H1 (cell line): Measurements from ENCODE around the gene MEF2C. TPM values are rescaled to one million over a fixed set of nuclear protein-coding genes. Genes with fewer than 3 reads are reported as not detected.

Experiments used
- CTCF ChIA-PET: fragments of 300-600 bp; sonication (Branson Sonifier 250); formaldehyde crosslinking; loops from one replicate; lab custom pipeline; 2021; ENCODE audit not compliant: partially characterized antibody; lab: Charles Lee
- POLR2A ChIA-PET: fragments of 300-600 bp; sonication (Branson Sonifier 250); formaldehyde crosslinking; loops from one replicate; lab custom pipeline; 2021; ENCODE audit warnings: inconsistent platforms; ENCODE audit not compliant: partially characterized antibody; lab: Charles Lee
- DNase-seq, 2 experiments: peaks; one replicate each; pipeline versions ENCODE4 v3.0.0 to v3.0.0-alpha.2; 2010 to 2022; ENCODE audit warnings: low spot score in 2 of 2, low read depth in 1 of 2, mixed read lengths in 1 of 2
- FAIRE-seq: peaks from 2 replicates; lab custom pipeline; 2011; peaks lifted over from hg19 to GRCh38; lab: Jason Lieb, UNC
- H2AFZ ChIP-seq: 2 replicates; pipeline ENCODE4 v1.8.1; 2012; ENCODE audit warnings: low read length, inconsistent platforms
- H2AK5ac ChIP-seq: 2 replicates; pipeline ENCODE4 v1.6.1; 2013; ENCODE audit warnings: low read depth, low read length
- H2BK120ac ChIP-seq: replicated peaks from 2 replicates; pipeline ENCODE3; 2013; ENCODE audit warnings: low read depth, low read length, inconsistent platforms
- H2BK12ac ChIP-seq: 2 replicates; pipeline ENCODE4 v1.6.1; 2013; ENCODE audit warnings: low read depth, low read length
- H2BK15ac ChIP-seq: 2 replicates; pipeline ENCODE4 v1.6.1; 2013; ENCODE audit warnings: low read length
- H2BK20ac ChIP-seq: 2 replicates; pipeline ENCODE4 v1.6.1; 2013; ENCODE audit warnings: low read length
- H2BK5ac ChIP-seq: 2 replicates; pipeline ENCODE4 v1.6.1; 2013; ENCODE audit warnings: low read depth, low read length
- H3K14ac ChIP-seq: 2 replicates; pipeline ENCODE4 v1.6.1; 2013; ENCODE audit warnings: inconsistent platforms; ENCODE audit not compliant: insufficient read length
- H3K18ac ChIP-seq: 2 replicates; pipeline ENCODE4 v1.6.1; 2013; ENCODE audit warnings: low read length; ENCODE audit errors: extremely low read depth
- H3K23ac ChIP-seq: 2 replicates; pipeline ENCODE4 v1.6.1; 2013; ENCODE audit warnings: inconsistent platforms; ENCODE audit not compliant: insufficient read length
- H3K23me2 ChIP-seq: 2 replicates; pipeline ENCODE4 v1.6.1; 2013; ENCODE audit warnings: low read depth, low read length
- H3K27ac ChIP-seq: 2 replicates; pipeline ENCODE4 v1.6.1; 2011; ENCODE audit warnings: low read depth, low read length, inconsistent platforms
- H3K27me3 ChIP-seq, 4 experiments: replicated peaks in 1 of 4; 1 replicate in 1 of 4; 2 replicates in 3 of 4; pipeline versions ENCODE4 v1.6.1 to v1.8.1; 2011 to 2013; ENCODE audit warnings: low read length in 3 of 4, mild to moderate bottlenecking in 3 of 4, inconsistent platforms in 2 of 4, mixed read lengths in 2 of 4, moderate library complexity in 1 of 4; ENCODE audit not compliant: control insufficient read depth in 3 of 4, insufficient read depth in 3 of 4; ENCODE audit errors: extremely low read depth in 1 of 4
- H3K36me3 ChIP-seq, 4 experiments: 2 replicates each; pipeline versions ENCODE4 v1.6.1 to v1.8.1; 2011 to 2013; ENCODE audit warnings: mild to moderate bottlenecking in 4 of 4, low read length in 3 of 4, moderate library complexity in 2 of 4, control low read depth in 1 of 4, inconsistent platforms in 1 of 4; ENCODE audit not compliant: insufficient read depth in 4 of 4, control insufficient read depth in 2 of 4
- H3K4ac ChIP-seq: replicated peaks from 2 replicates; pipeline ENCODE3; 2013; ENCODE audit warnings: low read length, low read depth, mixed read lengths, inconsistent platforms; ENCODE audit not compliant: insufficient read length
- H3K4me1 ChIP-seq, 4 experiments: replicated peaks in 1 of 4; 1 replicate in 1 of 4; 2 replicates in 3 of 4; pipeline versions ENCODE4 v1.6.1 to v1.8.1; 2011 to 2013; ENCODE audit warnings: low read length in 3 of 4, inconsistent platforms in 2 of 4, mixed read lengths in 1 of 4; ENCODE audit not compliant: insufficient read depth in 4 of 4, control insufficient read depth in 3 of 4
- H3K4me2 ChIP-seq, 2 experiments: 2 replicates each; pipeline versions ENCODE4 v1.6.1 to v1.8.1; 2011 to 2013; ENCODE audit warnings: low read depth in 2 of 2, low read length in 2 of 2, control low read depth in 1 of 2, inconsistent platforms in 1 of 2, mild to moderate bottlenecking in 1 of 2; ENCODE audit not compliant: insufficient read depth in 1 of 2
- H3K4me3 ChIP-seq, 4 experiments: fragments of 200-600, 300-600 bp in 1 of 4; sonication (generic), shearing (Covaris generic), sonication (Bioruptor Twin) in 1 of 4; 2 replicates each; pipeline versions ENCODE4 v1.5.1 to v1.8.1; 2011 to 2016; ENCODE audit warnings: low read length in 4 of 4, low read depth in 3 of 4, control low read depth in 2 of 4, inconsistent platforms in 2 of 4, mild to moderate bottlenecking in 2 of 4, mixed read lengths in 1 of 4, moderate library complexity in 1 of 4; ENCODE audit not compliant: insufficient read depth in 2 of 4; ENCODE audit errors: extremely low read depth in 1 of 4
- H3K56ac ChIP-seq: replicated peaks from 2 replicates; pipeline ENCODE3; 2013; ENCODE audit warnings: low read depth, mild to moderate bottlenecking, mixed read lengths, low read length, inconsistent platforms; ENCODE audit not compliant: insufficient read length
- H3K79me1 ChIP-seq: 2 replicates; pipeline ENCODE4 v1.6.1; 2013; ENCODE audit warnings: low read depth, low read length, control low read depth
- H3K79me2 ChIP-seq, 2 experiments: 2 replicates each; pipeline versions ENCODE4 v1.6.1 to v1.8.1; 2012 to 2013; ENCODE audit warnings: low read length in 2 of 2, mild to moderate bottlenecking in 2 of 2, inconsistent platforms in 1 of 2; ENCODE audit not compliant: insufficient read depth in 2 of 2, control insufficient read depth in 1 of 2
- H3K9ac ChIP-seq, 4 experiments: replicated peaks in 1 of 4; 1 replicate in 1 of 4; 2 replicates in 3 of 4; pipeline versions ENCODE4 v1.6.1 to v1.8.1; 2011 to 2013; ENCODE audit warnings: low read depth in 3 of 4, low read length in 3 of 4, control low read depth in 2 of 4, mild to moderate bottlenecking in 2 of 4, moderate library complexity in 2 of 4, inconsistent platforms in 1 of 4; ENCODE audit errors: extremely low read depth in 1 of 4
- H3K9me3 ChIP-seq, 2 experiments: 2 replicates each; pipeline versions ENCODE4 v1.6.1 to v1.8.1; 2012 to 2013; ENCODE audit warnings: mild to moderate bottlenecking in 2 of 2, moderate library complexity in 2 of 2, control low read depth in 1 of 2, inconsistent platforms in 1 of 2, low read depth in 1 of 2, low read length in 1 of 2, mixed read lengths in 1 of 2; ENCODE audit not compliant: insufficient read depth in 2 of 2
- H4K20me1 ChIP-seq, 2 experiments: replicated peaks in 1 of 2; 2 replicates each; pipeline versions ENCODE3 to v1.8.1; 2011 to 2013; ENCODE audit warnings: inconsistent platforms in 2 of 2, low read length in 2 of 2, mild to moderate bottlenecking in 1 of 2; ENCODE audit not compliant: insufficient read depth in 2 of 2, control insufficient read depth in 1 of 2
- H4K5ac ChIP-seq: 2 replicates; pipeline ENCODE4 v1.6.1; 2013; ENCODE audit warnings: low read length, low read depth, mixed read lengths, inconsistent platforms; ENCODE audit not compliant: insufficient read length
- H4K8ac ChIP-seq: 2 replicates; pipeline ENCODE4 v1.8.0; 2013; ENCODE audit warnings: mild to moderate bottlenecking, moderate library complexity, low read length, inconsistent platforms; ENCODE audit not compliant: insufficient read depth; ENCODE audit errors: extremely low read depth
- H4K91ac ChIP-seq: replicated peaks from 2 replicates; pipeline ENCODE3; 2013; ENCODE audit warnings: low read length, mixed read lengths, inconsistent platforms; ENCODE audit not compliant: insufficient read length
- ATF2 ChIP-seq: IDR thresholded peaks from 2 replicates; pipeline ENCODE4 v1.6.1; 2012; ENCODE audit warnings: low read length, inconsistent platforms
- E2F6 ChIP-seq: IDR thresholded peaks from 2 replicates; pipeline ENCODE4 v1.6.1; 2012; ENCODE audit warnings: inconsistent platforms
- FOSL1 ChIP-seq: IDR thresholded peaks from 2 replicates; pipeline ENCODE4 v1.6.1; 2011; ENCODE audit warnings: mild to moderate bottlenecking, low read depth, low read length, moderate library complexity; ENCODE audit not compliant: insufficient read depth
- JUND ChIP-seq: IDR thresholded peaks from 2 replicates; pipeline ENCODE4 v1.6.1; 2011; ENCODE audit warnings: mild to moderate bottlenecking, improper control_type of control experiment, low read length
- NANOG ChIP-seq: IDR thresholded peaks from 2 replicates; pipeline ENCODE4 v1.6.1; 2011; ENCODE audit warnings: low read length, low read depth, mild to moderate bottlenecking, inconsistent platforms; ENCODE audit not compliant: insufficient read depth, poor library complexity, severe bottlenecking
- NRF1 ChIP-seq: IDR thresholded peaks from 2 replicates; pipeline ENCODE4 v1.6.1; 2011; ENCODE audit warnings: mild to moderate bottlenecking, low read depth, low read length, improper control_type of control experiment
- POLR2A ChIP-seq, 2 experiments: IDR thresholded peaks; 1 replicate in 1 of 2; 2 replicates in 1 of 2; pipeline ENCODE4 v1.6.1; 2011; ENCODE audit warnings: low read depth in 2 of 2, low read length in 2 of 2, mild to moderate bottlenecking in 2 of 2; ENCODE audit errors: control extremely low read depth in 1 of 2
- RFX5 ChIP-seq: IDR thresholded peaks from 2 replicates; pipeline ENCODE4 v1.6.1; 2011; ENCODE audit warnings: low read depth, low read length, improper control_type of control experiment, borderline replicate concordance
- RNF2 ChIP-seq: fragments of 200-900, 300-1000 bp; sonication (generic); IDR thresholded peaks from 2 replicates; pipeline ENCODE4 v1.7.1; 2016; ENCODE audit warnings: borderline replicate concordance, low read depth, mild to moderate bottlenecking, antibody characterized with exemption, low read length; ENCODE audit not compliant: poor library complexity, severe bottlenecking; ENCODE audit errors: missing control alignments
- SIRT6 ChIP-seq: IDR thresholded peaks from one replicate; pipeline ENCODE4 v1.7.1; 2012; ENCODE audit warnings: low read length, inconsistent platforms
- TCF12 ChIP-seq: IDR thresholded peaks from 2 replicates; pipeline ENCODE4 v1.6.1; 2011; ENCODE audit warnings: low read depth, mild to moderate bottlenecking, low read length
- TEAD4 ChIP-seq: IDR thresholded peaks from 2 replicates; pipeline ENCODE4 v1.6.1; 2012; ENCODE audit warnings: low read depth, low read length, inconsistent platforms, mixed read lengths
- YY1 ChIP-seq: IDR thresholded peaks from 2 replicates; pipeline ENCODE4 v1.6.1; 2011; ENCODE audit warnings: low read depth, mild to moderate bottlenecking, low read length
- WGBS, 2 experiments: shearing (Covaris generic) in 1 of 2; methylation state at CpG; one replicate each; pipeline versions ENCODE4 v1.1.6 to v1.1.7; 2013 to 2015; ENCODE audit warnings: low lambda C conversion rate in 2 of 2, mixed read lengths in 2 of 2, inconsistent platforms in 1 of 2, low coverage in 1 of 2, missing lambda C conversion rate in 1 of 2; ENCODE audit not compliant: insufficient replicate concordance in 2 of 2, insufficient coverage in 1 of 2, insufficient read length in 1 of 2; ENCODE audit errors: extremely low coverage in 1 of 2, missing lambda C conversion rate in 1 of 2; 5-methylcytosine and 5-hydroxymethylcytosine counted together
- polyA plus RNA-seq, 7 experiments: library from polyadenylated mRNA; depleted of rRNA in 3 of 7; stranded (reverse) in 5 of 7; unstranded in 2 of 7; fragments of >200 nt in 5 of 7; fragments of 200-250 nt in 2 of 7; gene quantifications; 1 replicate in 5 of 7; 2 replicates in 1 of 7; 4 replicates in 1 of 7; pipeline versions ENCODE4 v1.2.1 to v1.2.3, GENCODE V29; 2011 to 2013; ENCODE audit warnings: missing spikeins in 2 of 7, mixed read lengths in 2 of 7
- total RNA-seq: library from RNA; stranded (reverse); fragmentation: NEBNext Ultra II Directional; extraction: Animal tissue kit (Norgen Biotek cat#: 25700); gene quantifications from 2 replicates; pipeline ENCODE4 v1.2.1, GENCODE V29; 2021

Gene MEF2C
- total and polyA plus RNA-seq, 2 of the 8 experiments (the other 6 are each of a cell fraction or from before 2014, with no cell fraction given) = 0.59 to 0.99 TPM

- no peak overlapping the region for H2BK12ac ChIP-seq
- H3K79me1 ChIP-seq = no peaks in the 10 kb centered on the region
- 90% methylated on average over 7 of the region's 7 CpGs; no CpG with 5 or more reads in 1 of the 2 experiments for WGBS, 2 experiments
- H2BK120ac ChIP-seq = no peak overlapping the region
- no peaks in the 10 kb centered on the region for H4K20me1 ChIP-seq
- no peak overlapping the region for H3K4me3 ChIP-seq
- H3K79me2 ChIP-seq = no peaks in the 10 kb centered on the region
- no peak overlapping the region for H2AFZ ChIP-seq
- H3K36me3 ChIP-seq = no peaks in the 10 kb centered on the region
- H3K9ac ChIP-seq = no peak overlapping the region
- no peak overlapping the region for H3K4me2 ChIP-seq
- H3K23me2 ChIP-seq = no peaks in the 10 kb centered on the region
- H2AK5ac ChIP-seq = no peak overlapping the region
- FAIRE-seq = no peak
- ChIA-PET POLR2A (no interaction called here), CTCF (interaction anchor here (1.1 to 2.7 kb wide), 2 partner anchors 9 to 197 kb away, joined by 4 to 9 read pairs; no protein-coding TSS in a partner anchor)
- H3K14ac ChIP-seq = no peak overlapping the region
- no peak overlapping the region for H4K5ac ChIP-seq
- H3K23ac ChIP-seq = no peak overlapping the region
- no peak overlapping the region for H4K8ac ChIP-seq
- no peak overlapping the region for H3K4ac ChIP-seq
- no peak for DNase-seq
- no peak overlapping the region for H4K91ac ChIP-seq
- H2BK5ac ChIP-seq = no peak overlapping the region
- no peaks in the 10 kb centered on the region for H3K27me3 ChIP-seq
- H3K9me3 ChIP-seq = no peaks in the 10 kb centered on the region
- H2BK20ac ChIP-seq = no peak overlapping the region
- no peak overlapping the region for H3K56ac ChIP-seq
- no peaks in the 10 kb centered on the region for H3K4me1 ChIP-seq
- no peak overlapping the region for H2BK15ac ChIP-seq
- H3K27ac ChIP-seq = no peak overlapping the region
- H3K18ac ChIP-seq = no peak overlapping the region
- TF ChIP-seq POLR2A (IDR thresholded peaks at IDR 0.05; ENCODE audit: control extremely low read depth in 1 of 2, low read depth in 2 of 2, low read length in 2 of 2) = no peak
- no peak for TF ChIP-seq JUND
- TF ChIP-seq E2F6 = no peak
- no peak for TF ChIP-seq RFX5
- no peak for TF ChIP-seq SIRT6
- no peak for TF ChIP-seq RNF2
- no peak for TF ChIP-seq FOSL1
- TF ChIP-seq TEAD4 = no peak
- no peak for TF ChIP-seq YY1
- no peak for TF ChIP-seq ATF2
- no peak for TF ChIP-seq TCF12
- TF ChIP-seq NANOG = no peak
- TF ChIP-seq NRF1 = no peak
Measured at GRCh38 chr5:88926774-88927173, 43.8 kb upstream of the MEF2C start.
